HEK293 (cell line): ENCODE data around the gene EPHA4.

ENCODE experiments used
- CTCF ChIA-PET: fragments of 350-600 bp; formaldehyde crosslinking; extraction: SDS; loops from one replicate; lab custom pipeline; 2021; ENCODE audit warnings: antibody characterized with exemption; lab: Yijun Ruan, JAX
- POLR2A ChIA-PET: fragments of 300-600 bp; formaldehyde crosslinking; extraction: SDS; loops from one replicate; lab custom pipeline; 2020; ENCODE audit warnings: antibody characterized with exemption, inconsistent platforms; lab: Yijun Ruan, JAX
- H3K27ac ChIP-seq: fragments of 200-500 bp; sonication (Bioruptor generic); 2 replicates; pipeline ENCODE4 v1.5.1; 2014; ENCODE audit warnings: low read depth, low read length, control low read depth, inconsistent platforms; ENCODE audit errors: extremely low read depth
- H3K36me3 ChIP-seq, 2 experiments: fragments of 200-500 bp in 1 of 2; sonication (Bioruptor generic) in 1 of 2; 1 replicate in 1 of 2; 2 replicates in 1 of 2; pipeline ENCODE4 v1.5.1; 2014 to 2017; ENCODE audit warnings: inconsistent platforms in 2 of 2, low read length in 2 of 2; ENCODE audit not compliant: control insufficient read depth in 2 of 2, insufficient read depth in 1 of 2
- H3K4me1 ChIP-seq: fragments of 200-500 bp; sonication (Bioruptor generic); 2 replicates; pipeline ENCODE4 v1.5.1; 2014; ENCODE audit warnings: mild to moderate bottlenecking, low read length, inconsistent platforms; ENCODE audit not compliant: control insufficient read depth, insufficient read depth
- H3K4me3 ChIP-seq: 2 replicates; pipeline ENCODE4 v1.5.1; 2011; ENCODE audit warnings: low read depth, mild to moderate bottlenecking, control low read depth, low read length, moderate library complexity
- H3K9me3 ChIP-seq: fragments of 200-500 bp; sonication (Bioruptor generic); 2 replicates; pipeline ENCODE4 v1.5.1; 2014; ENCODE audit warnings: low read depth, low read length, inconsistent platforms; ENCODE audit not compliant: control insufficient read depth, insufficient read depth
- BCL6B ChIP-seq: fragments of 450-650 bp; formaldehyde crosslinking; IDR thresholded peaks from 2 replicates; pipeline ENCODE4 v1.5.1; 2017; ENCODE audit warnings: missing biosample characterization, missing genetic modification characterization
- HOXD13 ChIP-seq: sonication (generic); formaldehyde crosslinking; IDR thresholded peaks from 2 replicates; pipeline ENCODE4 v1.8.0; 2022; ENCODE audit warnings: missing genetic modification reagents, borderline replicate concordance
- KLF9 ChIP-seq: fragments of 450-650 bp; formaldehyde crosslinking; IDR thresholded peaks from 2 replicates; pipeline ENCODE4 v1.5.1; 2016; ENCODE audit warnings: missing biosample characterization, missing genetic modification characterization, low read depth
- ZBTB48 ChIP-seq: fragments of 450-650 bp; formaldehyde crosslinking; IDR thresholded peaks from 2 replicates; pipeline ENCODE4 v1.5.1; 2016; ENCODE audit warnings: missing biosample characterization, missing genetic modification characterization
- ZNF10 ChIP-seq: fragments of 450-650 bp; formaldehyde crosslinking; IDR thresholded peaks from 2 replicates; pipeline ENCODE4 v1.5.1; 2017; ENCODE audit warnings: missing biosample characterization, missing genetic modification characterization
- ZNF132 ChIP-seq: fragments of 450-650 bp; formaldehyde crosslinking; IDR thresholded peaks from 2 replicates; pipeline ENCODE4 v1.5.1; 2017; ENCODE audit warnings: missing biosample characterization, missing genetic modification characterization, borderline replicate concordance
- ZNF146 ChIP-seq: fragments of 450-650 bp; formaldehyde crosslinking; IDR thresholded peaks from 2 replicates; pipeline ENCODE4 v1.5.1; 2016; ENCODE audit warnings: missing biosample characterization, missing genetic modification characterization
- ZNF157 ChIP-seq: fragments of 450-650 bp; formaldehyde crosslinking; IDR thresholded peaks from 2 replicates; pipeline ENCODE4 v1.5.1; 2016; ENCODE audit warnings: missing biosample characterization, missing genetic modification characterization
- ZNF169 ChIP-seq: fragments of 450-650 bp; formaldehyde crosslinking; IDR thresholded peaks from 2 replicates; pipeline ENCODE4 v1.5.1; 2016; ENCODE audit warnings: missing biosample characterization, missing genetic modification characterization
- ZNF174 ChIP-seq: fragments of 450-650 bp; formaldehyde crosslinking; IDR thresholded peaks from 2 replicates; pipeline ENCODE4 v1.5.0; 2017; ENCODE audit warnings: missing biosample characterization, mild to moderate bottlenecking, missing genetic modification characterization
- ZNF248 ChIP-seq: fragments of 450-650 bp; formaldehyde crosslinking; IDR thresholded peaks from 2 replicates; pipeline ENCODE4 v1.5.1; 2017; ENCODE audit warnings: missing biosample characterization, missing genetic modification characterization
- ZNF26 ChIP-seq: fragments of 450-650 bp; formaldehyde crosslinking; IDR thresholded peaks from 2 replicates; pipeline ENCODE4 v1.5.1; 2016; ENCODE audit warnings: missing biosample characterization, missing genetic modification characterization
- ZNF266 ChIP-seq: fragments of 450-650 bp; formaldehyde crosslinking; IDR thresholded peaks from 2 replicates; pipeline ENCODE4 v1.5.1; 2016; ENCODE audit warnings: missing biosample characterization, missing genetic modification characterization, low read depth
- ZNF416 ChIP-seq: fragments of 450-650 bp; formaldehyde crosslinking; IDR thresholded peaks from 2 replicates; pipeline ENCODE4 v1.5.1; 2016; ENCODE audit warnings: missing biosample characterization, missing genetic modification characterization
- ZNF488 ChIP-seq: fragments of 450-650 bp; formaldehyde crosslinking; IDR thresholded peaks from 2 replicates; pipeline ENCODE4 v1.5.1; 2016; ENCODE audit warnings: missing biosample characterization, missing genetic modification characterization
- ZNF501 ChIP-seq: fragments of 450-650 bp; formaldehyde crosslinking; IDR thresholded peaks from 2 replicates; pipeline ENCODE4 v1.5.1; 2016; ENCODE audit warnings: missing biosample characterization, missing genetic modification characterization
- ZNF544 ChIP-seq: fragments of 450-650 bp; formaldehyde crosslinking; IDR thresholded peaks from 2 replicates; pipeline ENCODE4 v1.5.0; 2017; ENCODE audit warnings: missing biosample characterization, missing genetic modification characterization
- ZNF560 ChIP-seq: fragments of 450-650 bp; formaldehyde crosslinking; IDR thresholded peaks from 2 replicates; pipeline ENCODE4 v1.5.1; 2017; ENCODE audit warnings: missing biosample characterization, missing genetic modification characterization, borderline replicate concordance
- ZNF654 ChIP-seq: fragments of 450-650 bp; formaldehyde crosslinking; IDR thresholded peaks from 2 replicates; pipeline ENCODE4 v1.5.1; 2016; ENCODE audit warnings: low read depth, missing biosample characterization, missing genetic modification characterization
- ZNF707 ChIP-seq: fragments of 450-650 bp; formaldehyde crosslinking; IDR thresholded peaks from 2 replicates; pipeline ENCODE4 v1.5.1; 2016; ENCODE audit warnings: missing biosample characterization, missing genetic modification characterization
- ZNF791 ChIP-seq: fragments of 450-650 bp; formaldehyde crosslinking; IDR thresholded peaks from 2 replicates; pipeline ENCODE4 v1.5.1; 2016; ENCODE audit warnings: missing biosample characterization, missing genetic modification characterization
- ZNF792 ChIP-seq: fragments of 450-650 bp; formaldehyde crosslinking; IDR thresholded peaks from 2 replicates; pipeline ENCODE4 v1.5.1; 2016; ENCODE audit warnings: missing biosample characterization, missing genetic modification characterization
- ZSCAN16 ChIP-seq: fragments of 450-650 bp; formaldehyde crosslinking; IDR thresholded peaks from 2 replicates; pipeline ENCODE4 v1.5.1; 2016; ENCODE audit warnings: missing biosample characterization, missing genetic modification characterization

The EPHA4 gene

GRCh38 chr2:221608442-221608841, 36.3 kb upstream of the EPHA4 start:
- CTCF ChIA-PET = no interaction called here
- Histone ChIP-seq H3K27ac (no peak overlapping the region), H3K4me1 (peaks cover 3% of the 10 kb centered on the region; the same call in 1 of the 2 replicates), H3K9me3 (no peaks in the 10 kb centered on the region), H3K4me3 (no peak overlapping the region), H3K36me3 (no peaks in the 10 kb centered on the region)
- TF ChIP-seq ZNF792 (tag by site-specific recombination) = no peak
- POLR2A ChIA-PET = no interaction called here

GRCh38 chr2:221606424-221606823, 34.3 kb upstream of the EPHA4 start:
- ChIA-PET POLR2A (interaction anchor here (0.5 kb wide), 1 partner anchor 35 kb away, joined by 3 read pairs; no protein-coding TSS in a partner anchor), CTCF (interaction anchor here (0.7 kb wide), 1 partner anchor 412 kb away, joined by 3 read pairs; no protein-coding TSS in a partner anchor)
- H3K4me1 ChIP-seq = peaks cover 3% of the 10 kb centered on the region; the same call in 1 of the 2 replicates
- H3K27ac ChIP-seq = no peak overlapping the region
- TF ChIP-seq KLF9 (tag by site-specific recombination) (no peak), ZNF791 (tag by site-specific recombination) (no peak), ZNF26 (tag by site-specific recombination) (no peak), ZNF132 (tag by site-specific recombination) (no peak), ZNF707 (tag by site-specific recombination) (no peak), ZNF146 (tag by site-specific recombination) (no peak), HOXD13 (CRISPR knock-in tag) (no peak), ZNF266 (no peak), ZNF560 (no peak), ZNF544 (tag by site-specific recombination) (no peak), ZNF654 (no peak), ZBTB48 (tag by site-specific recombination) (no peak), ZNF169 (tag by site-specific recombination) (no peak)
- H3K4me3 ChIP-seq = no peak overlapping the region
- H3K36me3 ChIP-seq = no peaks in the 10 kb centered on the region
- H3K9me3 ChIP-seq = no peaks in the 10 kb centered on the region

- POLR2A ChIA-PET = no interaction called here
- TF ChIP-seq ZNF501 (tag by site-specific recombination) = no peak
- TF ChIP-seq ZNF416 (tag by site-specific recombination) = no peak
- TF ChIP-seq ZNF174 (tag by site-specific recombination) = no peak
- no peak for TF ChIP-seq ZNF157
- TF ChIP-seq ZSCAN16 = no peak
- no peak for TF ChIP-seq ZNF488 (tag by site-specific recombination)
- TF ChIP-seq BCL6B (tag by site-specific recombination) = no peak
- no peak for TF ChIP-seq ZNF248 (tag by site-specific recombination)
- no peak for TF ChIP-seq ZNF10 (tag by site-specific recombination)
- TF ChIP-seq, all 188 proteins: peak for 0
- no peak overlapping the region for H3K27ac ChIP-seq
- CTCF ChIA-PET = interaction anchor here (0.7 kb wide), 1 partner anchor 412 kb away, joined by 3 read pairs; no protein-coding TSS in a partner anchor
- no peak overlapping the region for H3K4me3 ChIP-seq
- H3K36me3 ChIP-seq = no peaks in the 10 kb centered on the region
- peaks cover 3% of the 10 kb centered on the region; the same call in 1 of the 2 replicates for H3K4me1 ChIP-seq
- no peaks in the 10 kb centered on the region for H3K9me3 ChIP-seq
Measured at GRCh38 chr2:221605751-221606240, 33.7 kb upstream of the EPHA4 start.
